Neural progenitor cell (in vitro differentiated cells): ENCODE results near the gene TRAF5. TPM values are rescaled to one million over a fixed set of nuclear protein-coding genes. Genes with fewer than 3 reads are reported as not detected.
"Not testable (repeated sequence)": the region's sequence is repeated elsewhere in the genome, so short reads cannot be mapped to it uniquely, and the experiment has no call there.

Source experiments
- DNase-seq: peaks from one replicate; pipeline ENCODE4 v3.0.0-alpha.2; 2016; ENCODE audit warnings: low spot score
- H2AFZ ChIP-seq: fragments of 200-600 bp; sonication (generic); replicated peaks from 2 replicates; pipeline ENCODE4 v1.6.1; 2016; ENCODE audit warnings: antibody characterized with exemption
- H3F3A ChIP-seq: fragments of 200-600 bp; sonication (generic); 2 replicates; pipeline ENCODE4 v1.6.1; 2016; ENCODE audit warnings: antibody characterized with exemption, low read depth
- H3K27ac ChIP-seq: fragments of 200-600 bp; sonication (generic); 2 replicates; pipeline ENCODE4 v1.5.1; 2016; ENCODE audit warnings: mild to moderate bottlenecking
- H3K27me3 ChIP-seq: fragments of 200-600 bp; sonication (generic); 2 replicates; pipeline ENCODE4 v1.6.1; 2016; ENCODE audit warnings: mild to moderate bottlenecking, moderate library complexity
- H3K36me3 ChIP-seq: fragments of 200-600 bp; sonication (generic); 2 replicates; pipeline ENCODE4 v1.5.1; 2016
- H3K4me1 ChIP-seq: fragments of 200-600 bp; sonication (generic); 2 replicates; pipeline ENCODE4 v1.6.1; 2016; ENCODE audit warnings: mixed run types
- H3K4me2 ChIP-seq: fragments of 200-600 bp; sonication (generic); 2 replicates; pipeline ENCODE4 v1.6.1; 2016
- H3K4me3 ChIP-seq: fragments of 200-600 bp; sonication (generic); 2 replicates; pipeline ENCODE4 v1.5.1; 2016
- H3K79me2 ChIP-seq: fragments of 200-600 bp; sonication (generic); 2 replicates; pipeline ENCODE4 v1.6.1; 2016; ENCODE audit warnings: low read depth
- H3K9ac ChIP-seq: fragments of 200-600 bp; sonication (generic); 2 replicates; pipeline ENCODE4 v1.6.1; 2016
- H3K9me3 ChIP-seq: fragments of 200-600 bp; sonication (generic); 2 replicates; pipeline ENCODE4 v1.5.1; 2016; ENCODE audit warnings: low read depth
- H4K20me1 ChIP-seq: fragments of 200-600 bp; sonication (generic); 2 replicates; pipeline ENCODE4 v1.6.1; 2016; ENCODE audit warnings: low read depth
- H3K27ac Mint-ChIP-seq: 3 replicates; pipeline ENCODE4 v1.8.0; 2021; ENCODE audit warnings: mixed read lengths
- H3K27me3 Mint-ChIP-seq: 2 replicates; pipeline ENCODE4 v1.8.0; 2022; ENCODE audit warnings: low read depth, mild to moderate bottlenecking, inconsistent platforms, moderate library complexity, mixed read lengths; ENCODE audit not compliant: insufficient read depth
- H3K36me3 Mint-ChIP-seq: 3 replicates; pipeline ENCODE4 v1.8.0; 2021; ENCODE audit warnings: mixed read lengths
- H3K4me1 Mint-ChIP-seq: 3 replicates; pipeline ENCODE4 v1.8.0; 2021; ENCODE audit warnings: mixed read lengths
- H3K4me3 Mint-ChIP-seq: 3 replicates; pipeline ENCODE4 v1.8.0; 2021; ENCODE audit warnings: mild to moderate bottlenecking, moderate library complexity, mixed read lengths
- H3K9me3 Mint-ChIP-seq: 3 replicates; pipeline ENCODE4 v1.8.0; 2020; ENCODE audit warnings: mixed read lengths
- EZH2 ChIP-seq: fragments of 200-600 bp; sonication (generic); IDR thresholded peaks from 2 replicates; pipeline ENCODE4 v1.6.1; 2017; ENCODE audit warnings: antibody characterized with exemption, mild to moderate bottlenecking, moderate library complexity
- EZH2phosphoT487 ChIP-seq: fragments of 200-600 bp; sonication (generic); IDR thresholded peaks from 2 replicates; pipeline ENCODE4 v1.6.1; 2017; ENCODE audit warnings: antibody characterized with exemption
- total RNA-seq: library from RNA; depleted of rRNA; stranded (reverse); fragments of >200 nt; gene quantifications from 2 replicates; pipeline ENCODE4 v1.2.3, GENCODE V29; 2015; ENCODE audit warnings: low replicate concordance
- TF ChIP-seq, protein P1 (sequence below): fragments of 200-600 bp; sonication (generic); IDR thresholded peaks from 2 replicates; pipeline ENCODE4 v1.5.1; 2017; ENCODE audit warnings: antibody characterized with exemption, mild to moderate bottlenecking

The TRAF5 gene
- total RNA-seq, 1 donor from 2014 or later = 36.0 TPM

GRCh38 chr1:211399851-211400393, 73.3 kb downstream of the TRAF5 start:
- Mint-ChIP-seq H3K36me3 (peaks cover 22% of the 10 kb centered on the region), H3K4me1 (peaks cover 19% of the 10 kb centered on the region), H3K4me3 (peak overlapping the region; percentile 22), H3K27ac (peak overlapping the region; percentile 13), H3K9me3 (peaks cover 21% of the 10 kb centered on the region)
- not testable (repeated sequence) for H3K79me2 ChIP-seq, H3K9me3 ChIP-seq, H4K20me1 ChIP-seq, H3K27ac ChIP-seq, H3K27me3 Mint-ChIP-seq, H3K27me3 ChIP-seq, H3K9ac ChIP-seq, H3K36me3 ChIP-seq
- peak; percentile 24 for DNase-seq
- Histone ChIP-seq H3K4me3 (peak overlapping the region; percentile 23), H2AFZ (peak overlapping the region; percentile 88), H3K4me2 (peak overlapping the region; percentile 73), H3K4me1 (peaks cover 30% of the 10 kb centered on the region), H3F3A (peaks cover 37% of the 10 kb centered on the region)

DNA sequence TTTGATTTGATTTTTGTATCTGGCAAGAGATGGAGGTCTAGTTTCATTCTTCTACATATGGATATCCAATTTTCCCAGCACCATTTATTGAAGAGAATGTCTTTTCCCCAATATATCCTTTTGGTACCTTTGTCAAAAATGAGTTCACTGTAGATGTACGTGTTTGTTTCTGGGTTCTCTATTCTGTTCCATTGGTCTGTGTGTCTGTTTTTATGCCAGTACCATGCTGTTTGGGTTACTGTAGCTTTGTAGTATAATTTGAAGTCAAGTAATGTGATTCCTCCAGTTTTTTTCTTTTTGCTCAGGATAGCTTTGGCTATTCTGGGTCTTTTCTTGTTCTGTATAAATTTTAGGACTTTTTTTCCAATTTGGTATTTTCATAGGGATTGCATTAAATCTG, 75.1 kb downstream of the TRAF5 start:
- not testable (repeated sequence) for H3K36me3 ChIP-seq, H3K27me3 ChIP-seq, H3K4me3 Mint-ChIP-seq, H3K79me2 ChIP-seq, H3K27ac Mint-ChIP-seq, H3K27ac ChIP-seq, H3K9ac ChIP-seq, H3K9me3 ChIP-seq, H2AFZ ChIP-seq, H3K4me3 ChIP-seq, DNase-seq, H3K27me3 Mint-ChIP-seq, H4K20me1 ChIP-seq, H3K4me2 ChIP-seq
- Mint-ChIP-seq H3K36me3 (peaks cover 24% of the 10 kb centered on the region), H3K9me3 (peaks cover 33% of the 10 kb centered on the region), H3K4me1 (peaks cover 19% of the 10 kb centered on the region)
- peaks cover 37% of the 10 kb centered on the region for H3F3A ChIP-seq
- peaks cover 30% of the 10 kb centered on the region for H3K4me1 ChIP-seq

DNA sequence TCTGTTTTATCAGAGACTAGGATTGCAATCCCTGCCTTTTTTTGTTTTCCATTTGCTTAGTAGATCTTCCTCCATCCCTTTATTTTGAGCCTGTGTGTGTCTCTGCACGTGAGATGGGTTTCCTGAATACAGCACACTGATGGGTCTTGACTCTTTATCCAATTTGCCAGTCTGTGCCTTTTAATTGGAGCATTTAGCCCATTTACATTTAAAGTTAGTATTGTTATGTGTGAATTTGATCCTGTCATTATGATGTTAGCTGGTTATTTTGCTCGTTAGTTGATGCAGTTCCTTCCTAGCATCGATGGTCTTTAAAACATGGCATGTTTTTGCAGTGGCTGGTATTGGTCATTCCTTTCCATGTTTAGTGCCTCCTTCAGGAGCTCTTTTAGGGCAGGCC, 79.5 kb downstream of the TRAF5 start:
- not testable (repeated sequence) for H3K4me1 Mint-ChIP-seq, H4K20me1 ChIP-seq, H3K27ac ChIP-seq, H3K4me2 ChIP-seq, H2AFZ ChIP-seq, H3F3A ChIP-seq, H3K27me3 Mint-ChIP-seq, H3K4me1 ChIP-seq, H3K27me3 ChIP-seq, H3K4me3 ChIP-seq, H3K27ac Mint-ChIP-seq, H3K79me2 ChIP-seq, H3K9ac ChIP-seq, H3K4me3 Mint-ChIP-seq, DNase-seq, H3K36me3 ChIP-seq
- Mint-ChIP-seq H3K9me3 (peaks cover 59% of the 10 kb centered on the region), H3K36me3 (peaks cover 38% of the 10 kb centered on the region)
- H3K9me3 ChIP-seq = peaks cover 12% of the 10 kb centered on the region

- H3K27ac ChIP-seq, H2AFZ ChIP-seq, H3K79me2 ChIP-seq, H3K9ac ChIP-seq, H3K4me1 Mint-ChIP-seq, DNase-seq, H3F3A ChIP-seq, H3K4me1 ChIP-seq, H4K20me1 ChIP-seq, H3K4me3 Mint-ChIP-seq, H3K27me3 ChIP-seq, H3K27me3 Mint-ChIP-seq, H3K9me3 ChIP-seq, H3K4me3 ChIP-seq, H3K4me2 ChIP-seq, H3K36me3 ChIP-seq, H3K27ac Mint-ChIP-seq: not testable (repeated sequence)
- Mint-ChIP-seq H3K9me3 (peaks cover 47% of the 10 kb centered on the region), H3K36me3 (peaks cover 28% of the 10 kb centered on the region)
Observed at GRCh38 chr1:211407749-211408148, 81.1 kb downstream of the TRAF5 start.

DNA sequence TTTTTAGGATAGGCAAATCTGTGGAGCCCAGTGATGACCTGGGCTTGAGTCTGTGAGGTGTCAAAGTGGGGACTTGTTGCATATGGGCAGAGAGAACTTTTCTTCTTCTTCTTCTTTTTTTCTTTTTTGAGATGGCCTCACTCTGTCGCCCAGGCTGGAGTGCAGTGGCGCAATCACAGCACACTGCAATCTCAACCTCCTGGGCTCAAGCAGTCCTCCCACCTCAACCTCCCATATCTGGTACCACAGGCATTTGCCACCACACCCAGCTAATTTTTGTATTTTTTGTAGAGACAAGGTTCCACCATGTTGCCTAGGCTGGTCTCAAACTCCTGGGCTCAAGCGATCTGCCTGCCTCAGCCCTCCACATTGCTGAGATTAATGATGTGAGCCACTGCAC, 85.0 kb downstream of the TRAF5 start:
- Histone ChIP-seq H3K4me2 (no peak overlapping the region), H3K36me3 (no peaks in the 10 kb centered on the region), H3F3A (no peaks in the 10 kb centered on the region), H3K4me3 (no peak overlapping the region), H3K9me3 (peaks cover 4% of the 10 kb centered on the region), H4K20me1 (no peaks in the 10 kb centered on the region), H3K27me3 (no peaks in the 10 kb centered on the region), H3K9ac (no peak overlapping the region), H2AFZ (no peak overlapping the region), H3K4me1 (no peaks in the 10 kb centered on the region), H3K79me2 (no peaks in the 10 kb centered on the region), H3K27ac (no peak overlapping the region)
- peaks cover 4% of the 10 kb centered on the region for H3K27me3 Mint-ChIP-seq
- H3K4me1 Mint-ChIP-seq = no peaks in the 10 kb centered on the region
- H3K36me3 Mint-ChIP-seq = peaks cover 25% of the 10 kb centered on the region
- H3K27ac Mint-ChIP-seq = no peak overlapping the region
- no peak overlapping the region for H3K4me3 Mint-ChIP-seq
- TF ChIP-seq, protein P1, sequence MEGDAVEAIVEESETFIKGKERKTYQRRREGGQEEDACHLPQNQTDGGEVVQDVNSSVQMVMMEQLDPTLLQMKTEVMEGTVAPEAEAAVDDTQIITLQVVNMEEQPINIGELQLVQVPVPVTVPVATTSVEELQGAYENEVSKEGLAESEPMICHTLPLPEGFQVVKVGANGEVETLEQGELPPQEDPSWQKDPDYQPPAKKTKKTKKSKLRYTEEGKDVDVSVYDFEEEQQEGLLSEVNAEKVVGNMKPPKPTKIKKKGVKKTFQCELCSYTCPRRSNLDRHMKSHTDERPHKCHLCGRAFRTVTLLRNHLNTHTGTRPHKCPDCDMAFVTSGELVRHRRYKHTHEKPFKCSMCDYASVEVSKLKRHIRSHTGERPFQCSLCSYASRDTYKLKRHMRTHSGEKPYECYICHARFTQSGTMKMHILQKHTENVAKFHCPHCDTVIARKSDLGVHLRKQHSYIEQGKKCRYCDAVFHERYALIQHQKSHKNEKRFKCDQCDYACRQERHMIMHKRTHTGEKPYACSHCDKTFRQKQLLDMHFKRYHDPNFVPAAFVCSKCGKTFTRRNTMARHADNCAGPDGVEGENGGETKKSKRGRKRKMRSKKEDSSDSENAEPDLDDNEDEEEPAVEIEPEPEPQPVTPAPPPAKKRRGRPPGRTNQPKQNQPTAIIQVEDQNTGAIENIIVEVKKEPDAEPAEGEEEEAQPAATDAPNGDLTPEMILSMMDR = no peak
- TF ChIP-seq EZH2phosphoT487 = no peak
- TF ChIP-seq EZH2 = no peak
- DNase-seq = no peak
- H3K9me3 Mint-ChIP-seq = peaks cover 46% of the 10 kb centered on the region
